K562 (cell line): ENCODE results near the gene TNIP2. TPM values are rescaled to one million over a fixed set of nuclear protein-coding genes. Genes with fewer than 3 reads are reported as not detected.

Source experiments
- ATAC-seq: fragments of 200-7000 bp; cut with Tn5 transposase; 3 replicates; pipeline ENCODE4 v1.9.1; 2020; ENCODE audit warnings: moderate library complexity
- BruUV-seq: library from RNA; stranded (reverse); fragments of 400-500 nt; replicated peaks from 2 replicates; lab custom pipeline; 2021; lab: Mats Ljungman, UMichigan
- CTCF ChIA-PET: fragments of 300-600 bp; formaldehyde crosslinking; extraction: SDS; loops from one replicate; lab custom pipeline; 2021; ENCODE audit warnings: low intra/inter-chr PET ratio; lab: Yijun Ruan, JAX
- POLR2A ChIA-PET: fragments of 300-600, 350-650 bp; sonication (Branson Sonifier 250); formaldehyde crosslinking; extraction: SDS; loops from one replicate; lab custom pipeline; 2021; ENCODE audit warnings: antibody characterized with exemption, inconsistent platforms; lab: Yijun Ruan, JAX
- DNase-seq, 4 experiments: peaks; one replicate each; pipeline versions ENCODE4 v3.0.0 to v3.0.0-alpha.2; 2011 to 2018; ENCODE audit warnings: low spot score in 3 of 4, mixed read lengths in 3 of 4; ENCODE audit errors: extremely low read depth in 1 of 4
- FAIRE-seq: peaks from 2 replicates; lab custom pipeline; 2011; peaks lifted over from hg19 to GRCh38; lab: Jason Lieb, UNC
- H2AFZ ChIP-seq: 2 replicates; pipeline ENCODE4 v1.6.0; 2011; ENCODE audit warnings: low read depth, low read length, control low read depth, inconsistent platforms
- H3K27ac ChIP-seq: fragments of 200-600 bp; 3 replicates; pipeline ENCODE4 v1.8.0; 2011; ENCODE audit warnings: low read depth, mild to moderate bottlenecking, control low read depth, inconsistent platforms, low read length, moderate library complexity, mixed read lengths; ENCODE audit errors: extremely low read depth
- H3K27me3 ChIP-seq, 2 experiments: fragments of 300-600 bp in 1 of 2; 2 replicates in 1 of 2; 3 replicates in 1 of 2; pipeline versions ENCODE4 v1.6.0 to v1.8.0; 2011; ENCODE audit warnings: inconsistent platforms in 2 of 2, low read length in 2 of 2, mild to moderate bottlenecking in 1 of 2, mixed read lengths in 1 of 2, moderate library complexity in 1 of 2; ENCODE audit not compliant: control insufficient read depth in 2 of 2, insufficient read depth in 2 of 2
- H3K36me3 ChIP-seq: fragments of 300-600 bp; 3 replicates; pipeline ENCODE4 v1.8.0; 2011; ENCODE audit warnings: mild to moderate bottlenecking, low read length, inconsistent platforms; ENCODE audit not compliant: control insufficient read depth, insufficient read depth
- H3K4me1 ChIP-seq, 2 experiments: fragments of 200-600 bp in 1 of 2; replicated peaks in 1 of 2; 2 replicates in 1 of 2; 3 replicates in 1 of 2; pipeline versions ENCODE4 v1.5.1 to v1.8.0; 2011; ENCODE audit warnings: inconsistent platforms in 2 of 2, low read length in 2 of 2, mild to moderate bottlenecking in 1 of 2, mixed read lengths in 1 of 2, moderate library complexity in 1 of 2; ENCODE audit not compliant: control insufficient read depth in 2 of 2, insufficient read depth in 2 of 2
- H3K4me2 ChIP-seq: 2 replicates; pipeline ENCODE4 v1.6.1; 2011; ENCODE audit warnings: low read length, control low read depth, inconsistent platforms, mixed read lengths; ENCODE audit not compliant: insufficient read depth
- H3K4me3 ChIP-seq: fragments of 200-600 bp; sonication (generic), shearing (Covaris generic); 2 replicates; pipeline ENCODE4 v1.5.1; 2016; ENCODE audit warnings: control low read depth, inconsistent platforms
- H3K79me2 ChIP-seq: fragments of 200-600 bp; 3 replicates; pipeline ENCODE4 v1.8.0; 2011; ENCODE audit warnings: low read length, inconsistent platforms; ENCODE audit not compliant: control insufficient read depth, insufficient read depth
- H3K9ac ChIP-seq, 2 experiments: 2 replicates each; pipeline versions ENCODE4 v1.6.0 to v1.6.1; 2011; ENCODE audit warnings: low read depth in 2 of 2, low read length in 2 of 2, control low read depth in 1 of 2, inconsistent platforms in 1 of 2, mild to moderate bottlenecking in 1 of 2, mixed read lengths in 1 of 2; ENCODE audit not compliant: insufficient read depth in 1 of 2
- H3K9me1 ChIP-seq: one replicate; pipeline ENCODE4 v1.6.0; 2011; ENCODE audit warnings: inconsistent platforms, mild to moderate bottlenecking, low read length, moderate library complexity; ENCODE audit not compliant: control insufficient read depth, insufficient read depth
- H3K9me3 ChIP-seq: replicated peaks from 2 replicates; pipeline ENCODE4 v1.5.1; 2011; ENCODE audit warnings: low read depth, low read length, inconsistent platforms; ENCODE audit not compliant: control insufficient read depth, insufficient read depth
- H4K20me1 ChIP-seq: replicated peaks from 2 replicates; pipeline ENCODE4 v1.6.1; 2011; ENCODE audit warnings: low read length, inconsistent platforms, mixed read lengths; ENCODE audit not compliant: control insufficient read depth, insufficient read depth
- ILF3 ChIP-seq: fragments of 450-650 bp; IDR thresholded peaks from 2 replicates; pipeline ENCODE4 v1.6.1; 2018; ENCODE audit warnings: antibody characterized with exemption, mild to moderate bottlenecking, moderate library complexity, borderline replicate concordance
- NRF1 ChIP-seq, 2 experiments: fragments of 450-650 bp; IDR thresholded peaks in 1 of 2; conservative IDR thresholded peaks in 1 of 2; 2 replicates each; pipeline ENCODE4 v1.6.1; 2014; ENCODE audit warnings: mild to moderate bottlenecking in 2 of 2
- ZNF134 ChIP-seq: fragments of 250-450 bp; sonication (Bioruptor Pico); conservative IDR thresholded peaks from 2 replicates; pipeline ENCODE4 v1.4.0; 2020
- WGBS: fragments of 100-300 bp; shearing (Covaris generic); methylation state at CpG from one replicate; pipeline ENCODE4 v1.1.6; 2016; ENCODE audit warnings: low coverage, mixed read lengths; ENCODE audit not compliant: insufficient coverage; ENCODE audit errors: missing lambda C conversion rate; 5-methylcytosine and 5-hydroxymethylcytosine counted together
- in situ Hi-C: fragments of 300-500 bp; cut with MboI; formaldehyde crosslinking; loops from 4 replicates; pipeline ENCODE4 v1.15.0; 2018; ENCODE audit warnings: inconsistent platforms, mixed read lengths
- intact Hi-C: fragments of 100-400 bp; cut with micrococcal nuclease; formaldehyde crosslinking; loops from 2 replicates; pipeline ENCODE4 v1.14.2; 2022
- polyA plus RNA-seq, 8 experiments: library from polyadenylated mRNA; depleted of rRNA in 4 of 8; stranded (reverse) in 5 of 8; unstranded in 3 of 8; fragments of >200 nt; fragmentation: Nextera tagmentation in 2 of 8; fragmentation: Illumina TruSeq in 1 of 8; extraction: Ambion mirVana in 2 of 8; extraction: Trizol in 1 of 8; gene quantifications; 2 replicates each; pipeline versions ENCODE4 v1.2.1 to v1.2.3, GENCODE V29; 2011 to 2014; ENCODE audit warnings: inconsistent platforms in 1 of 8, missing spikeins in 1 of 8
- total RNA-seq, 7 experiments: library from RNA; depleted of rRNA in 6 of 7; stranded (reverse); fragments of >200 nt in 6 of 7; fragmentation: Illumina TruSeq in 2 of 7; extraction: Trizol in 2 of 7; gene quantifications; 2 replicates each; pipeline versions ENCODE4 v1.2.1 to v1.2.3, GENCODE V29; 2011 to 2021; ENCODE audit warnings: low replicate concordance in 1 of 7
- TF ChIP-seq, protein P1 (sequence below): fragments of 250-450 bp; sonication (Bioruptor Pico); IDR thresholded peaks from 2 replicates; pipeline ENCODE4 v1.4.0; 2020
- TF ChIP-seq, protein P2 (sequence below): sonication (generic); formaldehyde crosslinking; IDR thresholded peaks from 2 replicates; pipeline ENCODE4 v1.8.0; 2022; ENCODE audit warnings: mild to moderate bottlenecking, missing genetic modification reagents

TNIP2 gene
- total and polyA plus RNA-seq, 9 of the 15 experiments (the other 6 are each of a cell fraction or from before 2014, with no cell fraction given) = 0.61 to 42.6 (median 19.5) TPM

DNA sequence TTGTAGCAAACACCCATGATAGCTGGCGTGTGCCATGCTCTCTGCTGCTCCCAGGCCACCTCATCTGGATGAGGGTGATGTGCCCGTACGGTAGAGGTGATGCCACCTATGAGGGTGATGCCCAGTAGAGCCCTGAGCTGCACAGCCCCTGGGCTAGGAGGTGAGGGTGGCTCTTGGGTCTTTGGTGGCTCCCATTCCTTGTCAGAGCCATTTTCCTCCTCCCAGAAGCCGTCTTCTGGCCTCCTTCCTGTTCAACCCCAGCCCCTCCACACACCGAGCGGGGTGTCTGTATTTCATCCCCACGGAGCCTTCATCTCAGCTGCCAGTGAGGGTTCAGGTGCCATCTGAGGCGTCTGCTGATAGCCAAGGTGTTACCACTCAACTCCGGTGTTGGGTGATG is 12.0 kb upstream of the TNIP2 start:
- CTCF ChIA-PET = no interaction called here
- 42% methylated on average over 9 of the region's 9 CpGs for WGBS

More for the DNA sequence above, 12.0 kb upstream of the TNIP2 start:
- Histone ChIP-seq H3K9me3 (no peaks in the 10 kb centered on the region; the same call in 1 of the 2 replicates), H3K4me2 (no peak overlapping the region), H4K20me1 (no peaks in the 10 kb centered on the region), H3K4me1 (peaks cover 5 to 26% of the 10 kb centered on the region in 2 experiments), H3K27me3 (no peaks in the 10 kb centered on the region), H3K4me3 (no peak overlapping the region), H2AFZ (no peak overlapping the region), H3K9ac (no peak overlapping the region), H3K9me1 (no peaks in the 10 kb centered on the region), H3K79me2 (no peaks in the 10 kb centered on the region), H3K36me3 (no peaks in the 10 kb centered on the region), H3K27ac (no peak overlapping the region)
- DNase-seq (no peak), ATAC-seq (no peak), FAIRE-seq (no peak)
- in situ Hi-C loops = no loop called here
- POLR2A ChIA-PET = no interaction called here
- TF ChIP-seq, protein P1, sequence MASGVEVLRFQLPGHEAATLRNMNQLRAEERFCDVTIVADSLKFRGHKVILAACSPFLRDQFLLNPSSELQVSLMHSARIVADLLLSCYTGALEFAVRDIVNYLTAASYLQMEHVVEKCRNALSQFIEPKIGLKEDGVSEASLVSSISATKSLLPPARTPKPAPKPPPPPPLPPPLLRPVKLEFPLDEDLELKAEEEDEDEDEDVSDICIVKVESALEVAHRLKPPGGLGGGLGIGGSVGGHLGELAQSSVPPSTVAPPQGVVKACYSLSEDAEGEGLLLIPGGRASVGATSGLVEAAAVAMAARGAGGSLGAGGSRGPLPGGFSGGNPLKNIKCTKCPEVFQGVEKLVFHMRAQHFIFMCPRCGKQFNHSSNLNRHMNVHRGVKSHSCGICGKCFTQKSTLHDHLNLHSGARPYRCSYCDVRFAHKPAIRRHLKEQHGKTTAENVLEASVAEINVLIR = no peak
- TF ChIP-seq NRF1 (conservative IDR thresholded peaks at IDR 0.05 in 1 of 2, IDR thresholded peaks at IDR 0.05 in 1 of 2) = no peak
- no peak for TF ChIP-seq ILF3
- TF ChIP-seq, protein P2, sequence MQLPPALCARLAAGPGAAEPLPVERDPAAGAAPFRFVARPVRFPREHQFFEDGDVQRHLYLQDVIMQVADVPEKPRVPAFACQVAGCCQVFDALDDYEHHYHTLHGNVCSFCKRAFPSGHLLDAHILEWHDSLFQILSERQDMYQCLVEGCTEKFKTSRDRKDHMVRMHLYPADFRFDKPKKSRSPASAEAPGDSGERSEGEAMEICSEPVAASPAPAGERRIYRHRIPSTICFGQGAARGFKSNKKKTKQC (CRISPR knock-in tag) = no peak
- TF ChIP-seq ZNF134 (CRISPR knock-in tag) = no peak
- BruUV-seq = no TSS peak
- intact Hi-C loops = no loop called here
